Loucy (cell line): ENCODE data around the gene SCYL1.

Experiments
- EZH2phosphoT487 ChIP-seq: fragments of 200-600 bp; IDR thresholded peaks from 2 replicates; pipeline ENCODE4 v1.6.1; 2018; ENCODE audit warnings: antibody characterized with exemption, mild to moderate bottlenecking, moderate library complexity, borderline replicate concordance
- TF ChIP-seq, protein P1 (sequence below): fragments of 200-600 bp; sonication (generic); conservative IDR thresholded peaks from 2 replicates; pipeline ENCODE4 v1.5.1; 2014; ENCODE audit warnings: mild to moderate bottlenecking, antibody characterized with exemption, low read length

DNA sequence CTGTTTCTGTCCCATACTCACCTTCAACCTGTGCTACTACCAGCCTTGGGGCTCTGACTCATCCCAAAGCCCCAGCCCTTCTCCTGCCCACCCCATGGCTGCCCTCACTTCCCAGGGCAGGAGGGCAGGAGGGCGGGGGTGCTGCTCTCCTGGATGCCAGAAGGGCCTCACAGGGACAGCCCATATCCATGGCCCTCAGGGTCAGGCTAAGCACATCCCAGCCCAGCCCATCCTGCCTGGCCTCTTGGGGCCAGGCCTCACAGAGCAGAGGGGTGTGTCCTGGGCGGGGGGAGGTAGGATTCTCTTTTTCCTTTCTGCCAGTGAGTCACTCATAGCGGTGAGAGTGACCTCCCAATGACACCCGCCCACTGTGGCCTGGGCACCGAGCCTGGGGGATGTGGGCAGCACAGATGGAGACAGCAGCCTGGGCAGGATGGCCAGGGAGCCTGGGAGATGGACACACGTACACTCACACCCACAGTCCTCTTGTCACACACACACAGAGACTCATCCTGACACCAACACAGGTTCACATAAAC lies 30.9 kb downstream of the SCYL1 start:
- TF ChIP-seq, protein P1, sequence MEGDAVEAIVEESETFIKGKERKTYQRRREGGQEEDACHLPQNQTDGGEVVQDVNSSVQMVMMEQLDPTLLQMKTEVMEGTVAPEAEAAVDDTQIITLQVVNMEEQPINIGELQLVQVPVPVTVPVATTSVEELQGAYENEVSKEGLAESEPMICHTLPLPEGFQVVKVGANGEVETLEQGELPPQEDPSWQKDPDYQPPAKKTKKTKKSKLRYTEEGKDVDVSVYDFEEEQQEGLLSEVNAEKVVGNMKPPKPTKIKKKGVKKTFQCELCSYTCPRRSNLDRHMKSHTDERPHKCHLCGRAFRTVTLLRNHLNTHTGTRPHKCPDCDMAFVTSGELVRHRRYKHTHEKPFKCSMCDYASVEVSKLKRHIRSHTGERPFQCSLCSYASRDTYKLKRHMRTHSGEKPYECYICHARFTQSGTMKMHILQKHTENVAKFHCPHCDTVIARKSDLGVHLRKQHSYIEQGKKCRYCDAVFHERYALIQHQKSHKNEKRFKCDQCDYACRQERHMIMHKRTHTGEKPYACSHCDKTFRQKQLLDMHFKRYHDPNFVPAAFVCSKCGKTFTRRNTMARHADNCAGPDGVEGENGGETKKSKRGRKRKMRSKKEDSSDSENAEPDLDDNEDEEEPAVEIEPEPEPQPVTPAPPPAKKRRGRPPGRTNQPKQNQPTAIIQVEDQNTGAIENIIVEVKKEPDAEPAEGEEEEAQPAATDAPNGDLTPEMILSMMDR = no peak
- no peak for TF ChIP-seq EZH2phosphoT487
